ENCODE data around the gene P3H1. TPM values are rescaled to one million over a fixed set of nuclear protein-coding genes. Genes with fewer than 3 reads are reported as not detected.
"Not testable (repeated sequence)": the region's sequence is repeated elsewhere in the genome, so short reads cannot be mapped to it uniquely, and the experiment has no call there.

Gene P3H1
- total RNA-seq, 1 donor from 2014 or later, result 69.6 TPM

DNA sequence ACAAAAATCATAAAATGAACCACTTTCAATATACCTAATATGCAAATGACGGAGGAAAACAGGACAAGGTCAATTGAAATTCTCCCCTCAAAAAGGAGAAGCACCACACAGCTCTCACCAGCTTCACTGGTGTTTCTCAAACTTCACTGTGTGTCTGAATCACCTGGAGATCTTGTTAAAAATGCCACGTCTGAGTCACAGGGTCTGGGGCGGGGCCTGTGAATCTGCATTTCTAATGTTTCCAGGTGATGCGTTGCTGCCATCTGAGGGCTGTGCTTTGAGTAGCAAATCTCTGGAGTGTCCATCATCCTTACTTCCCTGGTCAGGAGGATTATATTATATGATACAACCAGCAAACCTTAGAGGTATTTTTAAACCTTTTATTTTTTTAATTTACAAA is 35.8 kb downstream of the P3H1 start:
- no peak for DNase-seq (ENCODE audit: low read depth)

DNA sequence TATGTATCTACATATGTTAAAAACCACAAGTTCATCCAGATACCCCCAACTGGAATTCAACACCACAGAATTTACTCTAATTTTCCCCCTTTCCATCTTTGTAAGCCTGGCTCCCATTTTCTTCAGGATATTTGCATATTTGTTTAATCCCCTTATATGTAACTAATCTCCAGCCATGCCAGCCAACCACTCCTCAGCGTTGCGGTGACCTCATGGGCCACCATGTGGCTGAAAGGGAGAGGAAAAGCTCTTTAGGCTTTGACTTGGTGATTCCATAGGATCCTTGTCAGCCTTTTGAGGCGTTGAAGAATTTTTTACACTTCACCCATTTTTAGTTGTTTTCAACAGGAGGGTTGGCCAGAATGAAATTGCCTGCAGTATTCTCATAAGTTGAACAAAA is 36.8 kb downstream of the P3H1 start:
- no peak for DNase-seq (ENCODE audit: low read depth)

DNA sequence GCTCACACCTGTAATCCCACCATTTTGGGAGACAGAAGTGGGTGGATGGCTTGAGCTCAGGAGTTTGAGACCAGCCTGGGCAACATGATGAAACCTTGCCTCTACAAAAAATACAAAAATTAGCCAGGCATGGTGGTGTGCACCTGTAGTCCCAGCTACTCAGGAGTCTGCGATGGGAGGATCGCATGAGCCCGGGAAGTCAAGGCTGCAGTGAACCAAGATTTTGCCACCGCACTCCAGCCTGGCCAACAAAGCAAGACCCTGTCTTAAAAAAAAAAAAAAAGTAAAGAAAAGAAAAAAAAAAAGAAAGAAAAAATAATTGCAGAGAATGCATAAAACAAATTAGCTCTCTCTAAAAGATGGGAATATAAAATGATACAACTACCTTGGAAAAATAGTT is 41.0 kb downstream of the P3H1 start:
- not testable (repeated sequence) for DNase-seq (ENCODE audit: low read depth)

DNA sequence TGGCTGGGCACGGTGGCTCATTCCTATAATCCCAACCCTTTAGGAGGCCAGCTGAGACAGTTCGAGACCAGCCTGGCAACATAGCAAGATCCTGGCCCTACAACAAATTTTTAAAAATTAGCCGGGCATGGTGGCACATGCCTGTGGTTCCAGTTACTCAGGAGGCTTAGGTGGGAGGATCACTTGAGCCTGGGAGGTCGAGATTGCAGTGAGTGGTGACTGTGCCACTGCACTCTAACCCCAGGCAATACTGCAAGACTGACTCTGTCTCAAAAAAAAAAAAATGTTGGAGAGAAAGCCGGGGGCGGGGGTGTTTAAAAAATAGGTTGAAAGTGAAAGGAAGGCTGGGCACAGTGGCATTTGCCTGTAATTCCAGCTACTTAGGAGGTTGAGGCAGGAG is 43.3 kb downstream of the P3H1 start:
- DNase-seq (ENCODE audit: low read depth), result peak; percentile 27

DNA sequence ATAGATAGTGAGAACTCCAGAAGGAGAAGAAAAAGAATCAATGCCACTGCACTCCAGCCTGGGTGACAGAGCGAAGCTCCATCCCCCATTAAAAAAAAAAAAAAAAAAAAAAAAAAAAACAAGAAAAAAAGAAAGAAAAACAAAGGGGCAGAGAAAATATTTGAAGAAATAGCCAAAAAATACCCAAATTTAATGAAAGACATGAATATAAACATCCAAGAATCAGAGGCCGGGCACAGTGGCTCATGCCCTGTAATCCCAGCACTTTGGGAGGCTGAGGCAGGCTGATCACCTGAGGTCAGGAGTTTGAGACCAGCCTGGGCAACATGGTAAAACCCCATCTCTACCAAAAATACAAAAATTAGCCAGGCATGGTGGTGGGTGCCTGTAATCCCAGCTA is 44.4 kb downstream of the P3H1 start:
- DNase-seq (ENCODE audit: low read depth), result not testable (repeated sequence)

DNA sequence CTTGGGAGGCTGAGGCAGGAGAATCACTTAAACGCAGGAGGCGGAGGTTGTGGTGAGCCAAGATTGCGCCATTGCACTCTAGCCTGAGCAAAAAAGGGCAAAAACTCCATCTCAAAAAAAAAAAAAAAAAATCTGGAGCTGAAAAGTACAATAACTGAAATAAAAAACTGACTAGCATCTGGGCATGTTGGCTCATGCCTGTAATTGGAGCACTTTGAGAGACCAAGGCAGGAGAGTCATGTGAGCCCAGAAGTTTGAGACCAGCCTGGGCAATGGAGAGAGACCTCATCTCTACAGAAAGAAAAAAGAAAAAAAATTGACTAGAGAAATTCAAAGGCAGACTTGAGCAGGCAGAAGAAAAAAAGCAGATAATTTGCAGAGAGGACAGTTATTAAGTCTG is 44.9 kb downstream of the P3H1 start:
- no peak for DNase-seq (ENCODE audit: low read depth)

DNA sequence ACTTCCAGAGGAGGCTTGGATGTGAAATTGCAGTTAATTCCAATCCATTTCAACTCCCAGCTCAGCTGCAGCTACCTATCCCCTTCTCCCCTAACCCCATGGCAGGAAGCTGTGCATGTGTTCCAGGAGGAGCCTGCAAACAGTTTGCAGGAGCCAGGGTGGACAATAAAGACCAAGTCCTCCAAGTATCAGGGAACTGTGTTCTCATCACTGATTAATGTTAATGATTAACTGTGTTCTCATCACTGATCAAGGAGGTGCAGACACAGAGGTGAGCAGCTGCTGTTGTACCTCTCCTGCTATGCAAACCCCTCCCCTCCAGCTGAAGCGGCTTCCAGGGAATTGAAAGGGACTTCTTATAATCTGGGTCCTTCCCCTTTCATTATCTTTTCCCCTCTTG is 46.0 kb downstream of the P3H1 start:
- peak; percentile 63 for DNase-seq (ENCODE audit: low read depth)

DNA sequence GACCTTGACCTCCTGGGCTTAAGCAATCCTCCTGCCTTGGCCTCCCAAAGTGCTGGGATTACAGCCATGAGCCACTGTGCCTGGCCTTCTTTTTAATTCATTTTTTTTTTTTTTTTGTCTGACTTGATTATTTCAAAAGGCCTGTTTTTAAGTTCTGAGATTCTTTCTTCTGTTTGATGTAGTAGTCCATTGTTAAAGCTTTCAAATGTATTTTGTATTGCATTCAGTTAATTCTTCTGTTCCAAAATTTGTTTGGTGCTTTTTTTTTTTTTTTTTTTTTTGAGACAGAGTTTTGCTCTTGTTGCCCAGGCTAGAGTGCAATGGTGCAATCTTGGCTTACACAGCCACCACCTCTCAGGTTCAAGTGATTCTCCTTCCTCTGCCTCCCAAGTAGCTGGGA is 52.4 kb downstream of the P3H1 start:
- not testable (repeated sequence) for DNase-seq (ENCODE audit: low read depth)

DNA sequence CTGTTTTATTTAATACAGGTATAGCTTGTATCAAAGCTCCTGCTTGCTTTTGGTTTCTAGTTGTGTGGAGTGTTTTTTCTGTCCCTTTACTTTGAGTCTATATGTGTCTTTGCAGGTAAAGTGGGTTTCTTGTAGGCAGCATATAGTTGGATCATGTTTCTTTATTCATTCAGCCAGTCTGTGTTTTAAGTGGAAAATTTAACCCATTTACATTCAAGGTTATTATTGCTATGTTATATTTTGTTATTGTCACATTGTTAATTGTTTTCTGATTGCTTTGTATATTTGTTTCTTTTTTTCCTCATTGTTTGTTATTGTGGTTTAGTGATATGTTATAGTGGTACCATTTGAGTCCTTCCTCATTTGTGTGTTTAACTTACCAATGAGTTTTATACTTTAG is 53.5 kb downstream of the P3H1 start:
- DNase-seq (ENCODE audit: low read depth), result no peak

DNA sequence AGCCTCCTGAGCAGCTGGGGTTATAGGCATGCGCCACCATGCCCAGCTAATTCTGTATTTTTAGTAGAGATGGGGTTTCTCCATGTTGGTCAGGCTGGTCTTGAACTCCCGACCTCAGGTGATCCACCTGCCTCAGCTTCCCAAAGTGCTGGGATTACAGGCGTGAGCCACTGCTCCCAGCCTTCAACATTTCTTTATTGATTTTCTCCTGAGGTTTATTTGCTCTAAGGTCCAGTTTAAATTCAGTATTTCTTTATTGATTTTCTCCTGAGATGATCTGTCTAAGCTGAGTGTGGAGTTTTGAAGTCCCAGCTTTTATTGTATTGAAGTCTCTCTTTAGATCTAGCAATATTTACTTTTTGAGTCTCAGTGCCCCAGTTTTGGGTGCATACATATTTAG is 54.0 kb downstream of the P3H1 start:
- DNase-seq (ENCODE audit: low read depth), result not testable (repeated sequence)

DNA sequence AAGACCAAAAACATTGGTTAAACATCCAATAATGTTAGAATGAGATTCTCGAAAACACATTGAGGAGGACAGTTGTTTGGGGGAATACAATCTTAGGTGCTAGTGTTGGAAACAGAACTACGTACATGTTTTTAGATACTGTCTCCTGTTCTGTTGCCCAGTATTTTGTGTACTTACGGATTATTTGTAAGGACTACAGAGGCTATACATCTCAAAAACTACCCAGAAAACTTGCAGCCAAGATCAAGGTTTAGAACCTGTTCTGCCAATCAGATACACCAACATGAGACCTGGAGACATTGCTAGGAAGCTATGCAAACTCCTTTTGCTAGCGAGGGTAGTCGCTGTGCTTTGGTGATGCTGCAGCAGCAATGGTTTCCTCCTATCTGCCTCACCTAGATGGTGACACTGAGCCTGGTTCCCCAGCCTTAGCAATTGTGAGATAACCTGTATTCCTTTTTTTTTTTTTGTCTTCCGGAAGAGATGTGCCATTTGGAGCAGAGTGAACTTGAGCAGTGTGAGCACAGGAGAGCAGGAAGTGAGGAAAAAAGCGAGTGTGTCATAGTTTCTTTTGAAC is 62.9 kb downstream of the P3H1 start:
- DNase-seq (ENCODE audit: low read depth), result no peak

DNA sequence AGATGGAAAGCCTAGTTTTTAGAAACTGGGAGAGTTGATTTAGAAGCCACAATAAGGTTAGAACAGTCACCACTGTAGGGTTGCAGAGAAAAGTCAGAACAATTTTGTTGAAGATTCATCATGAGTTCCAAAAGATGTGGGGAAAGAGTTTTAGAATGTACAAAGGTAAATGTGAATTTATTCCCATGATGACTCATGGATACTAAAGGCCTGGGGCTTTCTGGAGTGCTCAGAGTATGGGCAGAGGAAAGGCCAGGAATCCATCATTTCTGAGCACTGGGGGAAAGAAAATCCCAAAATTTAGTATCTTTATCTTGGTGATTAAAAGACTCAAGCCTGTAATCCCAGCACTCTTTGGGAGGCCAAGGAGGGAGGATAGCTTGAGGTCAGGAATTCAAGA is 66.8 kb downstream of the P3H1 start:
- DNase-seq (ENCODE audit: low read depth), result peak; percentile 23

DNA sequence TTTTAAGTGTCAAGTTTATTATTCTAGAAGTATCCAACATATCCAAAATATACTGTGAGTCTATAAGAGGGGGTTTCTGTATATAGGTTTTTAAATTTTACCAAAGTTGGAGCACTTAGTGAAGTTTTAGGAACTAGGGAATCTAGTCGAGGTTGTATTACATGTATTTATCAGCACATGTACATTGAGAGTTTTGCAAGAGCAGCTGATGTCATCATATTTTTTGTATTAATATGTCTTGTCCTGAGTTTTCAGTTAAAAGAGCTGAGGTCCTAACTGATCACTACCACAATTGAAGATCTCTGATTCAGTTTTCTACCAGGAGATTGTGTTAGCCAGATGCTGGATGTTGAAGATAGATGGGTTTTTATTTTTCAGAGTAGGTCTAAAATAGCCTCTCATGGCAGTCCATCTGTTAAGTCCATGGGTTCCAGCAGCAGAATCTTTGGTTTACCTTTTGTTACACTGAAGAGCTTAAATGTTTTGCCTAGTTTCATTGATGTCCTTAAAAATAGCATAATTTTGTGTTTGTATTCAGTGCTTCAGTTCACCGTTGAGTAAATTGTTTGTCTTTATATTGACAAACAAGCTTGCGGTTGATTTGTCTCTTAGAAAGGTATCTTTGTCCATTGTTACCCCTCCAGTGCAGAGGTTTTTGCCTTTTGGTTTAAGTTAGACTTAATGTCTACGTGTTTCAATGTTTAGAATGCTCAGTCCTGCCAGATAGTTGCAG is 68.6 kb downstream of the P3H1 start:
- no peak for DNase-seq (ENCODE audit: low read depth)

Other genes with a start within 250 kb of the P3H1 start
- 18.9 and 32.0 TPM in 2 replicates for gene PPIH, start 108.6 kb downstream of the P3H1 start, total RNA-seq
- gene YBX1, start 84.6 kb downstream of the P3H1 start, total RNA-seq, result 792 and 815 TPM in 2 replicates
- gene CLDN19, start 26.8 kb downstream of the P3H1 start, total RNA-seq, result 5.7 TPM in 1 of 2 replicates, not detected in the other
- gene C1orf50, start 221 bp upstream of the P3H1 start, total RNA-seq, result 6.6 and 8.2 TPM in 2 replicates
- gene TMEM269, start 18.0 kb upstream of the P3H1 start, total RNA-seq, result not detected in 2 replicates
- gene ERMAP, start 50.1 kb upstream of the P3H1 start, total RNA-seq, result 8.2 and 17.9 TPM in 2 replicates
- 16.0 and 20.8 TPM in 2 replicates for gene SVBP, start 50.4 kb upstream of the P3H1 start, total RNA-seq
- 6.3 and 14.5 TPM in 2 replicates for gene ZNF691, start 79.6 kb upstream of the P3H1 start, total RNA-seq
- 413 and 578 TPM in 2 replicates for gene SLC2A1, start 191.8 kb upstream of the P3H1 start, total RNA-seq